HCT116 (cell line): ENCODE data around the gene SETD1A.

Experiments used
- CBX3 ChIP-seq: IDR thresholded peaks from 2 replicates; pipeline ENCODE4 v1.6.1; 2012; ENCODE audit warnings: low read depth
- CTCF ChIP-seq, 3 experiments: fragments of 200-600 bp in 1 of 3; sonication (generic) in 1 of 3; IDR thresholded peaks in 2 of 3; conservative IDR thresholded peaks in 1 of 3; 2 replicates each; pipeline ENCODE4 v1.5.1; 2012 to 2017; ENCODE audit warnings: low read depth in 2 of 3, low read length in 2 of 3, antibody characterized with exemption in 1 of 3, borderline replicate concordance in 1 of 3, control low read depth in 1 of 3, mild to moderate bottlenecking in 1 of 3, mixed read lengths in 1 of 3, mixed run types in 1 of 3, moderate library complexity in 1 of 3; ENCODE audit not compliant: insufficient read depth in 1 of 3
- EGR1 ChIP-seq: IDR thresholded peaks from 2 replicates; pipeline ENCODE4 v1.6.1; 2012; ENCODE audit warnings: low read depth
- EZH2 ChIP-seq: fragments of 200-600 bp; sonication (generic); IDR thresholded peaks from 2 replicates; pipeline ENCODE4 v1.6.1; 2017; ENCODE audit warnings: antibody characterized with exemption, mixed run types
- EZH2phosphoT487 ChIP-seq: fragments of 200-600 bp; IDR thresholded peaks from 2 replicates; pipeline ENCODE4 v1.6.1; 2018; ENCODE audit warnings: antibody characterized with exemption, borderline replicate concordance
- POLR2A ChIP-seq: IDR thresholded peaks from 2 replicates; pipeline ENCODE4 v1.7.0; 2011; ENCODE audit warnings: borderline replicate concordance; ENCODE audit not compliant: insufficient read depth, insufficient read length; ENCODE audit errors: extremely low read depth
- POLR2AphosphoS5 ChIP-seq: IDR thresholded peaks from 2 replicates; pipeline ENCODE4 v1.6.1; 2011; ENCODE audit warnings: mild to moderate bottlenecking, low read depth, low read length, moderate library complexity
- RAD21 ChIP-seq: IDR thresholded peaks from 2 replicates; pipeline ENCODE4 v1.6.1; 2012; ENCODE audit warnings: low read depth, mild to moderate bottlenecking
- SIN3A ChIP-seq: IDR thresholded peaks from 2 replicates; pipeline ENCODE4 v1.6.1; 2012; ENCODE audit warnings: low read depth
- YY1 ChIP-seq: IDR thresholded peaks from 2 replicates; pipeline ENCODE4 v1.6.1; 2011; ENCODE audit warnings: low read length, low read depth, moderate library complexity, mild to moderate bottlenecking; ENCODE audit not compliant: insufficient replicate concordance; ENCODE audit errors: extremely low read depth
- ZNF274 ChIP-seq: fragments of 200-500 bp; sonication (Bioruptor generic); IDR thresholded peaks from 2 replicates; pipeline ENCODE4 v1.6.1; 2014; ENCODE audit warnings: mild to moderate bottlenecking, low read depth, low read length, inconsistent platforms

- TF ChIP-seq CTCF (IDR thresholded peaks at IDR 0.05 in 2 of 3, conservative IDR thresholded peaks at IDR 0.05 in 1 of 3; ENCODE audit: borderline replicate concordance in 1 of 3, insufficient read depth in 1 of 3, low read depth in 2 of 3, low read length in 2 of 3) (no peak), EZH2 (no peak), EZH2phosphoT487 (no peak), RAD21 (no peak), SIN3A (no peak), CBX3 (no peak), EGR1 (no peak), POLR2AphosphoS5 (peak; percentile 40; the same call in 1 of the 2 replicates), POLR2A (no peak), ZNF274 (no peak), YY1 (no peak)
Observed at GRCh38 chr16:30927789-30928378, 29.7 kb upstream of the SETD1A start.
